ENCODE results near the gene KLHL40. TPM values are rescaled to one million over a fixed set of nuclear protein-coding genes. Genes with fewer than 3 reads are reported as not detected.

KLHL40 gene
- total RNA-seq, 3 donors from 2014 or later (not counting 1 experiment from before 2014, with no cell fraction given): not detected

GRCh38 chr3:42670051-42670576, 15.2 kb upstream of the KLHL40 start:
- no peak overlapping the region for H3K4me3 Mint-ChIP-seq
- no peaks in the 10 kb centered on the region for H3K9me3 Mint-ChIP-seq
- Histone ChIP-seq H3K36me3 (ENCODE audit: control insufficient read depth, insufficient read depth, low read length) (no peaks in the 10 kb centered on the region), H3K4me1 (ENCODE audit: control insufficient read depth, insufficient read depth, low read length) (no peaks in the 10 kb centered on the region), H3K27ac (ENCODE audit: low read length) (no peak overlapping the region), H3K4me3 (ENCODE audit: low read length) (no peak overlapping the region), H3K9me3 (ENCODE audit: control insufficient read depth, insufficient read depth, low read length) (no peaks in the 10 kb centered on the region), H3K27me3 (ENCODE audit: control insufficient read depth, insufficient read depth, low read length) (no peaks in the 10 kb centered on the region)
- no peaks in the 10 kb centered on the region for H3K4me1 Mint-ChIP-seq
- ATAC-seq: no peak
- DNase-seq: no peak
- intact Hi-C loops (cut with micrococcal nuclease): no loop called here
- TF ChIP-seq, protein P1, sequence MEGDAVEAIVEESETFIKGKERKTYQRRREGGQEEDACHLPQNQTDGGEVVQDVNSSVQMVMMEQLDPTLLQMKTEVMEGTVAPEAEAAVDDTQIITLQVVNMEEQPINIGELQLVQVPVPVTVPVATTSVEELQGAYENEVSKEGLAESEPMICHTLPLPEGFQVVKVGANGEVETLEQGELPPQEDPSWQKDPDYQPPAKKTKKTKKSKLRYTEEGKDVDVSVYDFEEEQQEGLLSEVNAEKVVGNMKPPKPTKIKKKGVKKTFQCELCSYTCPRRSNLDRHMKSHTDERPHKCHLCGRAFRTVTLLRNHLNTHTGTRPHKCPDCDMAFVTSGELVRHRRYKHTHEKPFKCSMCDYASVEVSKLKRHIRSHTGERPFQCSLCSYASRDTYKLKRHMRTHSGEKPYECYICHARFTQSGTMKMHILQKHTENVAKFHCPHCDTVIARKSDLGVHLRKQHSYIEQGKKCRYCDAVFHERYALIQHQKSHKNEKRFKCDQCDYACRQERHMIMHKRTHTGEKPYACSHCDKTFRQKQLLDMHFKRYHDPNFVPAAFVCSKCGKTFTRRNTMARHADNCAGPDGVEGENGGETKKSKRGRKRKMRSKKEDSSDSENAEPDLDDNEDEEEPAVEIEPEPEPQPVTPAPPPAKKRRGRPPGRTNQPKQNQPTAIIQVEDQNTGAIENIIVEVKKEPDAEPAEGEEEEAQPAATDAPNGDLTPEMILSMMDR (IDR thresholded peaks at IDR 0.05): no peak
- no peaks in the 10 kb centered on the region for H3K36me3 Mint-ChIP-seq
- peaks cover 0 to 4% of the 10 kb centered on the region in 2 donors for H3K27me3 Mint-ChIP-seq (ENCODE audit: low read depth in 2 of 2)
- H3K27ac Mint-ChIP-seq: no peak overlapping the region
- WGBS (ENCODE audit: insufficient coverage): 86% methylated on average over 7 of the region's 7 CpGs

- ATAC-seq: no peak
- Mint-ChIP-seq H3K27me3 (ENCODE audit: low read depth in 2 of 2) (peaks cover 0 to 7% of the 10 kb centered on the region in 2 donors), H3K9me3 (no peaks in the 10 kb centered on the region), H3K36me3 (no peaks in the 10 kb centered on the region), H3K27ac (no peak overlapping the region), H3K4me1 (no peaks in the 10 kb centered on the region), H3K4me3 (no peak overlapping the region)
- Histone ChIP-seq H3K27ac (ENCODE audit: low read length) (no peak overlapping the region), H3K27me3 (ENCODE audit: control insufficient read depth, insufficient read depth, low read length) (no peaks in the 10 kb centered on the region), H3K4me3 (ENCODE audit: low read length) (no peak overlapping the region), H3K9me3 (ENCODE audit: control insufficient read depth, insufficient read depth, low read length) (no peaks in the 10 kb centered on the region), H3K4me1 (ENCODE audit: control insufficient read depth, insufficient read depth, low read length) (no peaks in the 10 kb centered on the region), H3K36me3 (ENCODE audit: control insufficient read depth, insufficient read depth, low read length) (no peaks in the 10 kb centered on the region)
- TF ChIP-seq, protein P1 (IDR thresholded peaks at IDR 0.05): no peak
- no peak for DNase-seq
- no CpG with 5 or more reads among the region's 1 CpG for WGBS (ENCODE audit: insufficient coverage)
- intact Hi-C loops (cut with micrococcal nuclease): no loop called here
These were observed 14.7 kb upstream of the KLHL40 start for GRCh38 chr3:42670670-42671069.

DNA sequence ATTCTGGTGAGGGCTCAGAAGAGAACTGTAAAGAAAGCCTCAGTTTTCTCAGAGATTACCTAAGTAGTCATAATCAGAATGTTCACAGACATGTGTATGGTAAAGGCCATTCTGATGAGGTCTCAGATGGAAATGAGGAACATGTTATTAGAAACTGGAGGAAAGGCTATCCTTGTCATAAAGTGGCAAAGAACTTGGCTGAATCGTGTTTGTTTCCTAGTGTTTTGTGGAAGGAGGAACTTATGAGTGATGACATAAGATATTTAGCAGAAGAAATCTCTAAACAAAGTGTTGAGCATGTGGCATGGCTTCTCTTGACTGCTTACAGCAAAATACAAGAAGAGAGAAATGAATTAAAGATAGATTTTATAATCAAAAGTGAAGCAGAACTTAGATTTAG, 12.8 kb upstream of the KLHL40 start:
- 10% methylated on average over 1 of the region's 1 CpG for WGBS (ENCODE audit: insufficient coverage)
- Histone ChIP-seq H3K4me1 (ENCODE audit: control insufficient read depth, insufficient read depth, low read length) (no peaks in the 10 kb centered on the region), H3K36me3 (ENCODE audit: control insufficient read depth, insufficient read depth, low read length) (no peaks in the 10 kb centered on the region), H3K27ac (ENCODE audit: low read length) (no peak overlapping the region), H3K27me3 (ENCODE audit: control insufficient read depth, insufficient read depth, low read length) (no peaks in the 10 kb centered on the region), H3K4me3 (ENCODE audit: low read length) (no peak overlapping the region), H3K9me3 (ENCODE audit: control insufficient read depth, insufficient read depth, low read length) (no peaks in the 10 kb centered on the region)
- ATAC-seq (no peak), DNase-seq (no peak)
- peaks cover 1% of the 10 kb centered on the region for H3K36me3 Mint-ChIP-seq
- H3K27me3 Mint-ChIP-seq (ENCODE audit: low read depth in 2 of 2): peaks cover 1 to 7% of the 10 kb centered on the region in 2 donors
- no peak overlapping the region for H3K4me3 Mint-ChIP-seq
- TF ChIP-seq, protein P1 (IDR thresholded peaks at IDR 0.05): no peak
- intact Hi-C loops (cut with micrococcal nuclease): no loop called here
- no peak overlapping the region for H3K27ac Mint-ChIP-seq
- H3K4me1 Mint-ChIP-seq: no peaks in the 10 kb centered on the region
- H3K9me3 Mint-ChIP-seq: no peaks in the 10 kb centered on the region

- no peaks in the 10 kb centered on the region for H3K36me3 ChIP-seq (ENCODE audit: control insufficient read depth, insufficient read depth, low read length)
- H3K4me1 ChIP-seq (ENCODE audit: control insufficient read depth, insufficient read depth, low read length): no peaks in the 10 kb centered on the region
- intact Hi-C loops (cut with micrococcal nuclease): no loop called here
- H3K4me3 Mint-ChIP-seq: no peak overlapping the region
- no peaks in the 10 kb centered on the region for H3K27me3 ChIP-seq (ENCODE audit: control insufficient read depth, insufficient read depth, low read length)
- peaks cover 7% of the 10 kb centered on the region for H3K36me3 Mint-ChIP-seq
- H3K4me1 Mint-ChIP-seq: no peaks in the 10 kb centered on the region
- H3K27me3 Mint-ChIP-seq (ENCODE audit: low read depth in 2 of 2): peaks cover 7 to 10% of the 10 kb centered on the region in 2 donors
- DNase-seq (no peak), ATAC-seq (no peak)
- no peaks in the 10 kb centered on the region for H3K9me3 ChIP-seq (ENCODE audit: control insufficient read depth, insufficient read depth, low read length)
- H3K27ac Mint-ChIP-seq: no peak overlapping the region
- TF ChIP-seq, protein P1 (IDR thresholded peaks at IDR 0.05): no peak
- no peak overlapping the region for H3K4me3 ChIP-seq (ENCODE audit: low read length)
- H3K27ac ChIP-seq (ENCODE audit: low read length): no peak overlapping the region
- H3K9me3 Mint-ChIP-seq: peaks cover 4 to 5% of the 10 kb centered on the region in 2 donors
These were observed 12.3 kb upstream of the KLHL40 start for GRCh38 chr3:42673082-42673481.
